Sigmoid colon (tissue), 7 donors: ENCODE data around the gene TRAPPC2. TPM values are rescaled to one million over a fixed set of nuclear protein-coding genes. Genes with fewer than 3 reads are reported as not detected.

ENCODE experiments used
- DNase-seq: peaks from one replicate; pipeline ENCODE4 v3.0.0-alpha.2; 2019
- H3K27ac ChIP-seq, 4 donors: fragments of 200-600 bp; sonication (generic); one replicate each; pipeline ENCODE4 v1.5.1; 2016 to 2019; ENCODE audit warnings: mild to moderate bottlenecking in 1 of 4
- H3K27me3 ChIP-seq, 3 donors: fragments of 200-600 bp; sonication (generic); one replicate each; pipeline ENCODE4 v1.5.1; 2019; ENCODE audit warnings: mild to moderate bottlenecking in 1 of 3
- H3K36me3 ChIP-seq, 4 donors: fragments of 200-600 bp; sonication (generic); one replicate each; pipeline ENCODE4 v1.5.1; 2016 to 2019
- H3K4me1 ChIP-seq, 4 donors: fragments of 200-600 bp; sonication (generic); one replicate each; pipeline ENCODE4 v1.5.1; 2017 to 2019
- H3K4me3 ChIP-seq, 4 donors: fragments of 200-600 bp; sonication (generic); one replicate each; pipeline ENCODE4 v1.5.1; 2017 to 2019; ENCODE audit warnings: mild to moderate bottlenecking in 2 of 4, moderate library complexity in 1 of 4
- H3K9me3 ChIP-seq, 4 donors: fragments of 200-600 bp in 3 of 4; sonication (generic) in 3 of 4; one replicate each; pipeline versions ENCODE4 v1.5.1 to v1.6.1; 2013 to 2019
- CTCF ChIP-seq, 4 experiments: fragments of 450-650 bp in 3 of 4; fragments of 200-600 bp in 1 of 4; IDR thresholded peaks; one replicate each; pipeline ENCODE4 v1.5.1; 2016 to 2019; ENCODE audit warnings: antibody characterized with exemption in 4 of 4, mild to moderate bottlenecking in 3 of 4, moderate library complexity in 2 of 4
- EP300 ChIP-seq, 4 donors: sonication (generic); formaldehyde crosslinking; IDR thresholded peaks; one replicate each; pipeline ENCODE4 v1.6.1; 2017; ENCODE audit warnings: antibody characterized with exemption in 4 of 4
- POLR2A ChIP-seq, 2 donors: fragments of 450-650 bp; IDR thresholded peaks; one replicate each; pipeline ENCODE4 v1.6.1; 2016; ENCODE audit warnings: antibody characterized with exemption in 2 of 2, mild to moderate bottlenecking in 2 of 2, moderate library complexity in 2 of 2
- POLR2AphosphoS5 ChIP-seq, 4 donors: sonication (generic); formaldehyde crosslinking; IDR thresholded peaks; one replicate each; pipeline ENCODE4 v1.6.1; 2017; ENCODE audit warnings: antibody characterized with exemption in 4 of 4
- WGBS, 2 donors: extraction: QIAGEN DNeasy Blood & Tissue Kit; methylation state at CpG; one replicate each; pipeline ENCODE4 v1.1.7; 2013; 5-methylcytosine and 5-hydroxymethylcytosine counted together
- intact Hi-C: fragments of 100-400 bp; cut with DNase I; formaldehyde crosslinking; loops from one replicate; pipeline ENCODE4 v1.15.1; 2023
- polyA plus RNA-seq, 3 donors: library from polyadenylated mRNA; stranded (reverse); fragments of 200-250 nt; gene quantifications; one replicate each; pipeline ENCODE4 v1.2.3, GENCODE V29; 2013
- total RNA-seq, 4 donors: library from RNA; depleted of rRNA; stranded (reverse); fragments of >200 nt; gene quantifications; one replicate each; pipeline ENCODE4 v1.1.0, GENCODE V29; 2016
- donor health status: healthy with polysubstance abuse.
- donor health status: Bipolar disorder and iron deficiency.
- donor health status: healthy.

Gene TRAPPC2
- total and polyA plus RNA-seq, 7 donors = 5.5 to 22.8 (median 20.1) TPM

GRCh38 chrX:13697976-13698375 lies 36.4 kb downstream of the TRAPPC2 start:
- no peak for DNase-seq
- Histone ChIP-seq H3K4me3 (no peak overlapping the region), H3K27ac (no peak overlapping the region), H3K4me1 (peaks cover 0 to 43% (median 19%) of the 10 kb centered on the region in 4 donors), H3K36me3 (no peaks in the 10 kb centered on the region), H3K27me3 (no peaks in the 10 kb centered on the region), H3K9me3 (no peaks in the 10 kb centered on the region)
- 76 to 97% methylated on average over 1 of the region's 1 CpG for WGBS, 2 donors
- intact Hi-C loops = no loop called here
- TF ChIP-seq EP300 (IDR thresholded peaks at IDR 0.05) (no peak), POLR2A (IDR thresholded peaks at IDR 0.05) (no peak), POLR2AphosphoS5 (IDR thresholded peaks at IDR 0.05) (no peak), CTCF (IDR thresholded peaks at IDR 0.05) (no peak)

GRCh38 chrX:13697455-13697854 lies 37.0 kb downstream of the TRAPPC2 start:
- intact Hi-C loops = no loop called here
- Histone ChIP-seq H3K9me3 (no peaks in the 10 kb centered on the region), H3K27ac (no peak overlapping the region), H3K36me3 (no peaks in the 10 kb centered on the region), H3K4me3 (no peak overlapping the region), H3K4me1 (peaks cover 0 to 44% (median 22%) of the 10 kb centered on the region in 4 donors), H3K27me3 (no peaks in the 10 kb centered on the region)
- WGBS, 2 donors = 78 to 88% methylated on average over 2 of the region's 2 CpGs
- no peak for TF ChIP-seq CTCF (IDR thresholded peaks at IDR 0.05)
- no peak for TF ChIP-seq POLR2A (IDR thresholded peaks at IDR 0.05)
- TF ChIP-seq POLR2AphosphoS5 (IDR thresholded peaks at IDR 0.05) = no peak
- no peak for TF ChIP-seq EP300 (IDR thresholded peaks at IDR 0.05)
- no peak for DNase-seq

- Histone ChIP-seq H3K4me3 (no peak overlapping the region), H3K27me3 (no peaks in the 10 kb centered on the region), H3K36me3 (no peaks in the 10 kb centered on the region), H3K4me1 (peaks cover 0 to 46% (median 27%) of the 10 kb centered on the region in 4 donors), H3K27ac (no peak overlapping the region), H3K9me3 (no peaks in the 10 kb centered on the region)
- DNase-seq = no peak
- intact Hi-C loops = no loop called here
- WGBS, 2 donors = 61 to 82% methylated on average over 4 of the region's 4 CpGs
- no peak for TF ChIP-seq EP300 (IDR thresholded peaks at IDR 0.05)
- TF ChIP-seq POLR2AphosphoS5 (IDR thresholded peaks at IDR 0.05) = no peak
- TF ChIP-seq POLR2A (IDR thresholded peaks at IDR 0.05) = no peak
- no peak for TF ChIP-seq CTCF (IDR thresholded peaks at IDR 0.05)
Observed at GRCh38 chrX:13695601-13696115, 38.8 kb downstream of the TRAPPC2 start.

GRCh38 chrX:13694983-13695382 lies 39.4 kb downstream of the TRAPPC2 start:
- DNase-seq = no peak
- Histone ChIP-seq H3K9me3 (no peaks in the 10 kb centered on the region), H3K4me3 (no peak overlapping the region), H3K4me1 (peaks cover 0 to 47% (median 29%) of the 10 kb centered on the region in 4 donors), H3K27me3 (no peaks in the 10 kb centered on the region), H3K36me3 (no peaks in the 10 kb centered on the region), H3K27ac (peak overlapping the region in 1 of 4 donors; percentile 38)
- no peak for TF ChIP-seq POLR2A (IDR thresholded peaks at IDR 0.05)
- TF ChIP-seq POLR2AphosphoS5 (IDR thresholded peaks at IDR 0.05) = no peak
- no peak for TF ChIP-seq CTCF (IDR thresholded peaks at IDR 0.05)
- no peak for TF ChIP-seq EP300 (IDR thresholded peaks at IDR 0.05)
- 76 to 83% methylated on average over 8 of the region's 8 CpGs for WGBS, 2 donors
- intact Hi-C loops = loop anchor here (5.0 kb wide), 1 partner anchor 38 kb away; no protein-coding TSS in a partner anchor

GRCh38 chrX:13694359-13694758 lies 40.1 kb downstream of the TRAPPC2 start:
- no peaks in the 10 kb centered on the region for H3K9me3 ChIP-seq
- no peak overlapping the region for H3K4me3 ChIP-seq
- H3K4me1 ChIP-seq = peaks cover 0 to 47% (median 29%) of the 10 kb centered on the region in 4 donors
- intact Hi-C loops = loop anchor here (5.0 kb wide), 1 partner anchor 37 kb away; no protein-coding TSS in a partner anchor
- H3K36me3 ChIP-seq = no peaks in the 10 kb centered on the region
- no peak for TF ChIP-seq POLR2A (IDR thresholded peaks at IDR 0.05)
- TF ChIP-seq CTCF (IDR thresholded peaks at IDR 0.05) = no peak
- DNase-seq = no peak
- WGBS, 2 donors = 82 to 91% methylated on average over 2 of the region's 2 CpGs
- H3K27ac ChIP-seq = peak overlapping the region in 1 of 4 donors; percentile 38
- H3K27me3 ChIP-seq = no peaks in the 10 kb centered on the region
